ENCODE results near the gene PNPLA6. TPM values are rescaled to one million over a fixed set of nuclear protein-coding genes. Genes with fewer than 3 reads are reported as not detected.

Gene PNPLA6
- total and polyA plus RNA-seq, 2 of the 8 experiments (the other 6 are each of a cell fraction or from before 2014, with no cell fraction given): 55.1 to 121 TPM

- Histone ChIP-seq H3K56ac (replicated peaks; ENCODE audit: insufficient read length, low read depth, low read length) (no peak overlapping the region), H3K9ac (replicated peaks in 1 of 4; ENCODE audit: extremely low read depth in 1 of 4, low read depth in 3 of 4, low read length in 3 of 4) (no peak overlapping the region), H4K91ac (replicated peaks; ENCODE audit: insufficient read length, low read length) (no peak overlapping the region), H3K23ac (ENCODE audit: insufficient read length) (no peak overlapping the region), H2AK5ac (ENCODE audit: low read depth, low read length) (no peak overlapping the region), H3K4me1 (replicated peaks in 1 of 4; ENCODE audit: control insufficient read depth in 3 of 4, insufficient read depth in 4 of 4, low read length in 3 of 4) (peaks cover 0 to 6% (median 2%) of the 10 kb centered on the region in 4 experiments; a peak in 3 of 7 replicates), H3K4me2 (ENCODE audit: insufficient read depth in 1 of 2, low read depth in 2 of 2, low read length in 2 of 2) (no peak overlapping the region), H2BK12ac (ENCODE audit: low read depth, low read length) (no peak overlapping the region), H3K4ac (replicated peaks; ENCODE audit: insufficient read length, low read depth, low read length) (no peak overlapping the region), H2BK15ac (ENCODE audit: low read length) (no peak overlapping the region), H3K79me1 (ENCODE audit: low read depth, low read length) (no peaks in the 10 kb centered on the region), H2BK20ac (ENCODE audit: low read length) (no peak overlapping the region), H4K8ac (ENCODE audit: extremely low read depth, insufficient read depth, low read length) (no peak overlapping the region), H2BK5ac (ENCODE audit: low read depth, low read length) (no peak overlapping the region), H3K18ac (ENCODE audit: extremely low read depth, low read length) (no peak overlapping the region), H3K27me3 (replicated peaks in 1 of 4; ENCODE audit: control insufficient read depth in 3 of 4, extremely low read depth in 1 of 4, insufficient read depth in 3 of 4, low read length in 3 of 4) (no peaks in the 10 kb centered on the region), H2BK120ac (replicated peaks; ENCODE audit: low read depth, low read length) (no peak overlapping the region), H3K27ac (ENCODE audit: low read depth, low read length) (no peak overlapping the region), H3K23me2 (ENCODE audit: low read depth, low read length) (no peaks in the 10 kb centered on the region; the same call in 1 of the 2 replicates), H3K4me3 (ENCODE audit: extremely low read depth in 1 of 4, insufficient read depth in 2 of 4, low read depth in 3 of 4, low read length in 4 of 4) (no peak overlapping the region), H3K79me2 (ENCODE audit: control insufficient read depth in 1 of 2, insufficient read depth in 2 of 2, low read length in 2 of 2) (no peaks in the 10 kb centered on the region), H3K14ac (ENCODE audit: insufficient read length) (no peak overlapping the region), H4K20me1 (replicated peaks in 1 of 2; ENCODE audit: control insufficient read depth in 1 of 2, insufficient read depth in 2 of 2, low read length in 2 of 2) (peaks cover 0 to 4% of the 10 kb centered on the region in 2 experiments), H3K9me3 (ENCODE audit: insufficient read depth in 2 of 2, low read depth in 1 of 2, low read length in 1 of 2) (no peaks in the 10 kb centered on the region), H4K5ac (ENCODE audit: insufficient read length, low read depth, low read length) (no peak overlapping the region), H2AFZ (ENCODE audit: low read length) (no peak overlapping the region), H3K36me3 (ENCODE audit: control insufficient read depth in 2 of 4, insufficient read depth in 4 of 4, low read length in 3 of 4) (peaks cover 0 to 9% (median 0%) of the 10 kb centered on the region in 4 experiments; a peak in 3 of 8 replicates)
- no peak for DNase-seq (ENCODE audit: low read depth in 1 of 2, low spot score in 2 of 2)
- CTCF ChIA-PET (ENCODE audit: partially characterized antibody): no interaction called here
- POLR2A ChIA-PET (ENCODE audit: partially characterized antibody): interaction anchor here (0.8 to 7.6 kb wide), 2 partner anchors 9 to 12 kb away, joined by 3 to 80 read pairs; partner anchors contain the start of gene MCOLN1
- TF ChIP-seq GABPA (IDR thresholded peaks at IDR 0.05; ENCODE audit: borderline replicate concordance, insufficient read depth, low read length) (no peak), SP1 (IDR thresholded peaks at IDR 0.05; ENCODE audit: low read depth, low read length) (no peak), TCF12 (IDR thresholded peaks at IDR 0.05; ENCODE audit: low read depth, low read length) (no peak), BCL11A (IDR thresholded peaks at IDR 0.05; ENCODE audit: low read depth in 2 of 2, low read length in 2 of 2) (no peak), RXRA (IDR thresholded peaks at IDR 0.05; ENCODE audit: insufficient read depth, low read depth, low read length) (no peak), KDM5A (IDR thresholded peaks at IDR 0.05; ENCODE audit: low read length) (no peak)
- 88% methylated on average over 33 of the region's 33 CpGs; no CpG with 5 or more reads in 1 of the 2 experiments for WGBS, 2 experiments (ENCODE audit: extremely low coverage in 1 of 2, insufficient coverage in 1 of 2, insufficient read length in 1 of 2, insufficient replicate concordance in 2 of 2, low coverage in 1 of 2, low lambda C conversion rate in 2 of 2, missing lambda C conversion rate in 1 of 2)
- no peak for FAIRE-seq
These were observed 5.7 kb upstream of the PNPLA6 start for GRCh38 chr19:7529610-7530490.

Measured in H1 (cell line).